Measurements from ENCODE around the gene TMEM254. TPM values are rescaled to one million over a fixed set of nuclear protein-coding genes. Genes with fewer than 3 reads are reported as not detected.
A peak's percentile ranks its signal among the peaks of the same experiment; 100 is the strongest.

Gene TMEM254
- total RNA-seq, 4 donors from 2014 or later = 7.8 to 15.1 (median 13.2) TPM

GRCh38 chr10:80137031-80137862 lies 58.8 kb downstream of the TMEM254 start:
- peak; percentile 64 for ATAC-seq
- no peaks in the 10 kb centered on the region for H3K9me3 ChIP-seq
- WGBS, 2 donors (ENCODE audit: low coverage in 1 of 2) = 57% methylated on average over 5 of the region's 14 CpGs; no CpG with 5 or more reads in 1 of the 2 donors
- TF ChIP-seq, protein P1, sequence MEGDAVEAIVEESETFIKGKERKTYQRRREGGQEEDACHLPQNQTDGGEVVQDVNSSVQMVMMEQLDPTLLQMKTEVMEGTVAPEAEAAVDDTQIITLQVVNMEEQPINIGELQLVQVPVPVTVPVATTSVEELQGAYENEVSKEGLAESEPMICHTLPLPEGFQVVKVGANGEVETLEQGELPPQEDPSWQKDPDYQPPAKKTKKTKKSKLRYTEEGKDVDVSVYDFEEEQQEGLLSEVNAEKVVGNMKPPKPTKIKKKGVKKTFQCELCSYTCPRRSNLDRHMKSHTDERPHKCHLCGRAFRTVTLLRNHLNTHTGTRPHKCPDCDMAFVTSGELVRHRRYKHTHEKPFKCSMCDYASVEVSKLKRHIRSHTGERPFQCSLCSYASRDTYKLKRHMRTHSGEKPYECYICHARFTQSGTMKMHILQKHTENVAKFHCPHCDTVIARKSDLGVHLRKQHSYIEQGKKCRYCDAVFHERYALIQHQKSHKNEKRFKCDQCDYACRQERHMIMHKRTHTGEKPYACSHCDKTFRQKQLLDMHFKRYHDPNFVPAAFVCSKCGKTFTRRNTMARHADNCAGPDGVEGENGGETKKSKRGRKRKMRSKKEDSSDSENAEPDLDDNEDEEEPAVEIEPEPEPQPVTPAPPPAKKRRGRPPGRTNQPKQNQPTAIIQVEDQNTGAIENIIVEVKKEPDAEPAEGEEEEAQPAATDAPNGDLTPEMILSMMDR (IDR thresholded peaks at IDR 0.05) = no peak
- TF ChIP-seq POLR2AphosphoS5 (IDR thresholded peaks at IDR 0.05) (no peak), POLR2A (IDR thresholded peaks at IDR 0.05) (peak in 1 of 2 donors; percentile 12)
- peaks cover 0 to 55% (median 8%) of the 10 kb centered on the region in 3 donors for H3K4me1 ChIP-seq
- H3K27ac ChIP-seq = peak overlapping the region; percentile 60 to 84 (median 82)
- no peak overlapping the region for H3K4me3 ChIP-seq
- H3K27me3 ChIP-seq = peaks cover 66% of the 10 kb centered on the region
- no peaks in the 10 kb centered on the region for H3K36me3 ChIP-seq

GRCh38 chr10:80137920-80138319 lies 59.5 kb downstream of the TMEM254 start:
- WGBS, 2 donors (ENCODE audit: low coverage in 1 of 2) = 38 to 53% methylated on average over 4 of the region's 4 CpGs
- Histone ChIP-seq H3K27ac (peak overlapping the region in 3 of 4 donors; percentile 82 to 84 (median 82)), H3K4me1 (peaks cover 0 to 49% (median 6%) of the 10 kb centered on the region in 3 donors), H3K4me3 (no peak overlapping the region), H3K9me3 (no peaks in the 10 kb centered on the region), H3K27me3 (peaks cover 60% of the 10 kb centered on the region), H3K36me3 (no peaks in the 10 kb centered on the region)
- TF ChIP-seq POLR2A (IDR thresholded peaks at IDR 0.05) (no peak), POLR2AphosphoS5 (IDR thresholded peaks at IDR 0.05) (no peak)
- TF ChIP-seq, protein P1 (IDR thresholded peaks at IDR 0.05) = no peak
- ATAC-seq = no peak

GRCh38 chr10:80139265-80139664 lies 60.8 kb downstream of the TMEM254 start:
- Histone ChIP-seq H3K4me3 (no peak overlapping the region), H3K36me3 (no peaks in the 10 kb centered on the region), H3K4me1 (peaks cover 5 to 53% (median 14%) of the 10 kb centered on the region in 3 donors), H3K9me3 (no peaks in the 10 kb centered on the region), H3K27me3 (peaks cover 48% of the 10 kb centered on the region), H3K27ac (no peak overlapping the region)
- TF ChIP-seq, protein P1 (IDR thresholded peaks at IDR 0.05) = no peak
- TF ChIP-seq POLR2AphosphoS5 (IDR thresholded peaks at IDR 0.05) (no peak), EP300 (IDR thresholded peaks at IDR 0.05) (no peak), POLR2A (IDR thresholded peaks at IDR 0.05) (no peak)
- ATAC-seq = no peak
- WGBS, 2 donors (ENCODE audit: low coverage in 1 of 2) = 44 to 86% methylated on average over 2 of the region's 2 CpGs

DNA sequence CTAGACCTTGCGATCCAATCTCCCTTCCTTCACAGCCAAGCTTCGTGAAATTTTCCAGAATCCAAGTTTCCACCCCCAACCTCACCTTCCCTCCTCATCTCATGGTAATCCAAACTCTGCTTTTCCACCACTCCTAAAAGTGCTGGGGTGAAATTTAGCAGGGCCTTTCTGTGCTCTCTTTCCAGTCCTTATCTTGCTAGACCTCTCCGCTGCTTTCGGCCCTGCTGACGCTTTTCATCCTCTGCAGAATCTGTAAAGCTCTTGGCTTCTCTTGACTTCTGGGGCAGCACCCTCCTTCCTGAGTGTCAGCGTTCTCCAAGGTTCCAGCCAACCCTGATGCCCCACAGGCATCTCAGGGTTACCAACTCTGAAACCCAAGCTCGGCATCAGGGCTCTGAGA lies 61.8 kb downstream of the TMEM254 start:
- 85 to 88% methylated on average over 5 to 6 of the region's 7 CpGs for WGBS, 2 donors (ENCODE audit: low coverage in 1 of 2)
- Histone ChIP-seq H3K27me3 (peaks cover 40% of the 10 kb centered on the region), H3K4me1 (peaks cover 5 to 62% (median 22%) of the 10 kb centered on the region in 3 donors), H3K36me3 (no peaks in the 10 kb centered on the region), H3K27ac (no peak overlapping the region), H3K4me3 (no peak overlapping the region), H3K9me3 (no peaks in the 10 kb centered on the region)
- no peak for ATAC-seq
- no peak for TF ChIP-seq POLR2AphosphoS5 (IDR thresholded peaks at IDR 0.05)
- TF ChIP-seq, protein P1 (IDR thresholded peaks at IDR 0.05) = no peak
- no peak for TF ChIP-seq POLR2A (IDR thresholded peaks at IDR 0.05)
- no peak for TF ChIP-seq EP300 (IDR thresholded peaks at IDR 0.05)

Measured in gastroesophageal sphincter (tissue), 4 donors.